NCI-H748 (cell line): ENCODE data around the gene FBXL20.
"Not testable (repeated sequence)": the region's sequence is repeated elsewhere in the genome, so short reads cannot be mapped to it uniquely, and the experiment has no call there.

ENCODE experiments used
- DNase-seq: peaks from one replicate; lab custom pipeline; 2025; ENCODE audit not compliant: unreplicated experiment; lab: John Stamatoyannopoulos, UW

The FBXL20 gene

GRCh38 chr17:39385040-39385439 is 16.4 kb downstream of the FBXL20 start:
- DNase-seq, result no peak

DNA sequence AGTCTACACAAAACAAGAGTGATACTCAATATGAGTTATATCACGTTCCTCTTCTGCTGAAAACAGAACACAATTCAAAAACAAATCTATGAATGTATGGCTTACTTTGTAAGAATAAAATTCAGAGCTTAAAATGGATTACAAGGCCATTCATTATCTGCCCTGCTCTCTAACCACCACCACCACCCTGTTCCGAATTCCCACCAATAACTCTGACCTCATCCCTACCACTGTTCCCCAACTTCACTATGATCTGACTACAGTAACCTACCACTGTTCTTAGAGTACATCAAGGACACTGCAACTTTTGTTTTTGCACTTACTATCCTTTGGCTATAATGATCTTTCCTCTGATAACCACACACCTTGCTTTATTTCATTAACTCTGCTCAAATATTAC is 21.3 kb downstream of the FBXL20 start:
- no peak for DNase-seq

GRCh38 chr17:39376434-39376833 is 25.0 kb downstream of the FBXL20 start:
- DNase-seq, result no peak

- DNase-seq, result not testable (repeated sequence)
These were observed 33.6 kb downstream of the FBXL20 start for GRCh38 chr17:39367805-39368204.

- no peak for DNase-seq
These were observed 35.6 kb downstream of the FBXL20 start for GRCh38 chr17:39365872-39366271.

GRCh38 chr17:39365242-39365641 is 36.2 kb downstream of the FBXL20 start:
- DNase-seq, result no peak

GRCh38 chr17:39364236-39365025 is 37.0 kb downstream of the FBXL20 start:
- DNase-seq, result no peak

DNA sequence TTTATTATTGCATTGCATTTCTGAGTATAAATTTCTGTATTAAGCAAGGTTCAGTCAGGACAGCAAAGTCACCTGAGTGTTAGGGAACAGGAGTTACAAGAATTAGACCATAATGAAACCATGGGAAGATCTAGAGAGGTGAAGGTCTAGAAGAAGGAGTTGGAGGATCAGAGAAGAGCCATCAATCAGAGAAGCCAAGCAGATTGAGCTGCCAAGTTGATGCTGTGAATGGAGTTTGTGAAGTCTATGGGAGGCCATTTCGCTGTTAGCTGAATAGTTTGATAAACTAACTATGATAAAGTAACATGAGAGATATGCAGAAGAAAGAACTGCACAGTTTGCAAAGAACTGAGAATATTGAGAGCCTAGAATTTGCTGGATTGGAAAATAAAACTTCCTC is 40.4 kb downstream of the FBXL20 start:
- DNase-seq, result no peak

- no peak for DNase-seq
These were observed 40.9 kb downstream of the FBXL20 start for GRCh38 chr17:39360537-39360936.

DNA sequence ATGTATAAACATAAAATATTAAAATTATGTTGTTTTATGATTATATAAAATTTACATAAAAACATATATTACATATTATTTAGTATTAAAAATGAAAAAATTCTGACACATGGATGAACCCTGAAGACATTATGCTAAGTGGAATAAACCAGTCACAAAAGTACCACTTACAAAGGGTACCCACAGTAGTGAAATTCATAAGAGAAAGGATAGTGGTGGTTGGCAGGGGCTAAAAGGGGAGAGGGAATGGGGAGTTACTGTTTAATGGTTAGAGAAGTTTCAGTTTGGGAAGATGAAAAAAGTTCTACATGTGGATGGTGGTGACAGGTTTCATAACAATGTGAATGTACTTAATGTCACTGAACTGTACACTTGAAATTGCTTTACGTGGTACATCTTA is 41.4 kb downstream of the FBXL20 start:
- DNase-seq, result no peak

DNA sequence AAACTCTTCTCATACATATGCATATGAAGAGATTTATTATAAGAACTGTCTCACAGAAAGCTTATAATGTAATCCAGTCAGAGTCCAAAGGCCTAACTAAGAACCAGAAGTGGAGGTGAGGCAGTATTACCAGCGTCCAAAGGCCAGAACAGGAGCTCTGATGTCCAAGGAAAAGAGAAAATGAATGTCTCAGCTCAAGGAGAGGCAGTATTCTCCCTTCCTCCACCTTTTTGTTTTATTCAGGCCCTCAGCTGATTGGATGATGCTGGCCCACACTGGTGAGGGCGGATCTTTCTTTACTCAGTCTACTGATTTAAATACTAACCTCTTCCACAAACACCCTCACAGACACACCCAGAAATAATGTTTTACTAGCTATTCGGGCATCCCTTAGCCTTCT is 43.4 kb downstream of the FBXL20 start:
- DNase-seq, result no peak

- DNase-seq, result no peak
These were observed 43.9 kb downstream of the FBXL20 start for GRCh38 chr17:39357488-39357887.

DNA sequence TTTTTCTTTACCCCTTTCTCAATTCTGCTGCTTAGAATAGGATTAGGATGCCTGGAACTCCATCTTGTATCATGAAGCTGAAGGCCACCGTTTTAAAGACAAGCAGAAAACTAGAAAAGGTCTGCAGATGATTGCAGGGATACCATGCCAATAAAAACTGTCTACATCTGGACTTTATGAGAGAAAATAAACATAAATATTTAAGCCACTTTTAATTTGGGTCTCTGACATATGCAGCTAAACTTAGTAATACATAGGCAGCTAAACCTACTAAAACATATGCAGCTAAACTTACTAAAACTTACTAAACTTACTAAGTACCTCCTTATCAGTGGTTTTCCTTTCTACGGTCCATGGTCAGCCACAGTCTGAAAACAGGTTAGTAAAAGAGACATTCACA is 48.4 kb downstream of the FBXL20 start:
- no peak for DNase-seq

GRCh38 chr17:39352511-39352910 is 48.9 kb downstream of the FBXL20 start:
- DNase-seq, result no peak

GRCh38 chr17:39351508-39351907 is 49.9 kb downstream of the FBXL20 start:
- no peak for DNase-seq

GRCh38 chr17:39349246-39349645 is 52.2 kb downstream of the FBXL20 start:
- no peak for DNase-seq

GRCh38 chr17:39346863-39347262 is 54.6 kb downstream of the FBXL20 start:
- not testable (repeated sequence) for DNase-seq

GRCh38 chr17:39341541-39341940 is 59.9 kb downstream of the FBXL20 start:
- DNase-seq, result no peak

- DNase-seq, result no peak
These were observed 60.7 kb downstream of the FBXL20 start for GRCh38 chr17:39340731-39341130.

- DNase-seq, result no peak
These were observed 62.2 kb downstream of the FBXL20 start for GRCh38 chr17:39339272-39339671.

DNA sequence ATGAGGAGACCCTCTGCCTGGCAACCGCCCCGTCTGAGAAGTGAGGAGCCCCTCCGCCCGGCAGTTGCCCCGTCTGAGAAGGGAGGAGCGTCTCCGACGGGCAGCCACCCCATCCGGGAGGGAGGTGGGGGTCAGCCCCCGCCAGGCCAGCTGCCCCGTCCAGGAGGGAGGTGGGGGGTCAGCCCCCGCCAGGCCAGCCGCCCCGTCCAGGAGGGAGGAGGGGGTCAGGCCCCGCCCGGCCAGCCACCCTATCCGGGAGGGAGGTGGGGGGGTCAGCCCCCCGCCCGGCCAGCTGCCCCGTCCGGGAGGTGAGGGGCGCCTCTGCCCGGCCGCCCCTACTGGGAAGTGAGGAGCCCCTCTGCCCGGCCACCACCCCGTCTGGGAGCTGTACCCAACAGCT is 63.8 kb downstream of the FBXL20 start:
- not testable (repeated sequence) for DNase-seq

DNA sequence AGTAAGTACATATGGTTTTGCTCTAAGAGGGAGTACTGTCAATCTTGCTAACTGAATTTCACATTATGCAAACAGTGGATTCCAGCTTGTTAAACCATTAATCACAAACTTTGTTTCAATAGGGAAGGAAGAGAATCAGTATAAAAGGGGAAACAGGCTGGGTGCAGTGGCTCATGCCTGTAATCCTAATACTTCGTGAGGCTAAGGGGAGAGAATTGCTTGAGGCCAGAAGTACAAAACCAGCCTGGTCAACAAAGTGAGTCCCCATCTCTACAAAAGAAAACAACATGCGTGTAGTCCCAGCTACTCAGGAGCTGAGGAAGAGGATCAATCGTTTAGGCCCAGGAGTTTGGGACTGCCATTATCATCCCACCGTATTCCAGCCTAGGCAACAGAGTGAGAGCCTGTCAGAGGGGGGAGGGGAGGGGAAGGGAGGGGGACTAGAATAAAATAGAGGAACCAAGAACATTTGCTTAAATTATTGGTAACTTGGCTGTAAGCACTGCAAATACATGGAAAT is 65.7 kb downstream of the FBXL20 start:
- DNase-seq, result no peak
